HG03354 (cell line): ENCODE results near the gene MTA1.

Experiments used
- ATAC-seq: cut with Tn5 transposase; IDR thresholded peaks from one replicate; pipeline ENCODE4 v1.9.1; 2021; ENCODE audit warnings: mild to moderate bottlenecking; ENCODE audit not compliant: unreplicated experiment, poor library complexity, severe bottlenecking

Gene MTA1

GRCh38 chr14:105455766-105456660, 36.4 kb downstream of the MTA1 start:
- ATAC-seq: no peak

GRCh38 chr14:105456736-105457617, 37.4 kb downstream of the MTA1 start:
- ATAC-seq: no peak

GRCh38 chr14:105458010-105458409, 38.4 kb downstream of the MTA1 start:
- no peak for ATAC-seq

GRCh38 chr14:105458571-105458970, 38.9 kb downstream of the MTA1 start:
- no peak for ATAC-seq

- ATAC-seq: no peak
Measured at GRCh38 chr14:105460116-105460515, 40.5 kb downstream of the MTA1 start.

GRCh38 chr14:105460616-105461015, 41.0 kb downstream of the MTA1 start:
- no peak for ATAC-seq

GRCh38 chr14:105461903-105462302, 42.3 kb downstream of the MTA1 start:
- no peak for ATAC-seq

GRCh38 chr14:105464501-105464900, 44.9 kb downstream of the MTA1 start:
- ATAC-seq: no peak

- no peak for ATAC-seq
Measured at GRCh38 chr14:105465209-105466031, 45.8 kb downstream of the MTA1 start.

GRCh38 chr14:105466531-105467248, 47.1 kb downstream of the MTA1 start:
- no peak for ATAC-seq

- ATAC-seq: no peak
Measured at GRCh38 chr14:105467249-105467941, 47.8 kb downstream of the MTA1 start.

- no peak for ATAC-seq
Measured at GRCh38 chr14:105467942-105468471, 48.4 kb downstream of the MTA1 start.

- no peak for ATAC-seq
Measured at GRCh38 chr14:105468621-105469241, 49.1 kb downstream of the MTA1 start.

GRCh38 chr14:105469456-105470349, 50.1 kb downstream of the MTA1 start:
- no peak for ATAC-seq

- ATAC-seq: no peak
Measured at GRCh38 chr14:105470350-105471296, 51.0 kb downstream of the MTA1 start.

GRCh38 chr14:105471297-105471821, 51.7 kb downstream of the MTA1 start:
- ATAC-seq: no peak
